Bronchial epithelial cell (primary cell): ENCODE measurements around the gene AGER. TPM values are rescaled to one million over a fixed set of nuclear protein-coding genes. Genes with fewer than 3 reads are reported as not detected.
"Not testable (repeated sequence)": the region's sequence is repeated elsewhere in the genome, so short reads cannot be mapped to it uniquely, and the experiment has no call there.

Source experiments
- DNase-seq: peaks from one replicate; pipeline ENCODE4 v3.0.0-alpha.2; 2010; ENCODE audit warnings: low read depth
- FAIRE-seq: peaks from 2 replicates; lab custom pipeline; 2011; peaks lifted over from hg19 to GRCh38; lab: Jason Lieb, UNC
- H3K27me3 ChIP-seq: 2 replicates; pipeline ENCODE4 v1.5.1; 2011; ENCODE audit warnings: low read length; ENCODE audit not compliant: control insufficient read depth, insufficient read depth
- H3K36me3 ChIP-seq: 2 replicates; pipeline ENCODE4 v1.5.1; 2011; ENCODE audit warnings: low read length; ENCODE audit not compliant: control insufficient read depth, insufficient read depth
- H3K4me3 ChIP-seq: 2 replicates; pipeline ENCODE4 v1.5.1; 2011; ENCODE audit warnings: mild to moderate bottlenecking, low read depth, low read length, control low read depth
- total RNA-seq: library from RNA; depleted of rRNA; stranded (reverse); fragments of >200 nt; gene quantifications from 2 replicates; pipeline ENCODE4 v1.2.1, GENCODE V29; 2014
- TF ChIP-seq, protein P1 (sequence below): IDR thresholded peaks from 2 replicates; pipeline ENCODE4 v1.5.1; 2011; ENCODE audit warnings: mild to moderate bottlenecking, moderate library complexity, low read length, control low read depth, inconsistent platforms; ENCODE audit not compliant: insufficient read depth, severe bottlenecking

Gene AGER
- total RNA-seq, 1 donor from 2014 or later, result 0.26 TPM

DNA sequence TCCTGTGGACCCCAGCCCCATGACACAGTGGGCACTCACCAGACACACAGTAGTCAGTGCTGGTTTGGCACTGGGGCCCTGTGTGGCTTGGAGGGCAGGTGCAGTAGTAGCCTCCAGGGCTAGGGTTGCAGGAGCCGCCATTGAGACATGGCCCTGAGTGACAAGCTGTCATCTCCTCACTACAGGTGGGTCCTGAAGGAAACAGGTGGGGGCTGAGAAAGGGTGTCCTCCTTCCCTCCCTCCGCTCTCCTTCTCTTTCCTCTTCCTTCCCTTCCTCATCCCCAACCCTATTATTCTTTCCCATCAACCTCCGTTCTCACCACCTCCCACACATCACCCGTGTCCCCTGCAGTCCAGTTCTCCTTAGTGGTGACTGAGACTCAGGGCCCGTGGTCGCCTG, 29.6 kb upstream of the AGER start:
- FAIRE-seq, result no peak
- Histone ChIP-seq H3K36me3 (no peaks in the 10 kb centered on the region), H3K27me3 (no peaks in the 10 kb centered on the region), H3K4me3 (no peak overlapping the region)
- no peak for DNase-seq
- TF ChIP-seq, protein P1, sequence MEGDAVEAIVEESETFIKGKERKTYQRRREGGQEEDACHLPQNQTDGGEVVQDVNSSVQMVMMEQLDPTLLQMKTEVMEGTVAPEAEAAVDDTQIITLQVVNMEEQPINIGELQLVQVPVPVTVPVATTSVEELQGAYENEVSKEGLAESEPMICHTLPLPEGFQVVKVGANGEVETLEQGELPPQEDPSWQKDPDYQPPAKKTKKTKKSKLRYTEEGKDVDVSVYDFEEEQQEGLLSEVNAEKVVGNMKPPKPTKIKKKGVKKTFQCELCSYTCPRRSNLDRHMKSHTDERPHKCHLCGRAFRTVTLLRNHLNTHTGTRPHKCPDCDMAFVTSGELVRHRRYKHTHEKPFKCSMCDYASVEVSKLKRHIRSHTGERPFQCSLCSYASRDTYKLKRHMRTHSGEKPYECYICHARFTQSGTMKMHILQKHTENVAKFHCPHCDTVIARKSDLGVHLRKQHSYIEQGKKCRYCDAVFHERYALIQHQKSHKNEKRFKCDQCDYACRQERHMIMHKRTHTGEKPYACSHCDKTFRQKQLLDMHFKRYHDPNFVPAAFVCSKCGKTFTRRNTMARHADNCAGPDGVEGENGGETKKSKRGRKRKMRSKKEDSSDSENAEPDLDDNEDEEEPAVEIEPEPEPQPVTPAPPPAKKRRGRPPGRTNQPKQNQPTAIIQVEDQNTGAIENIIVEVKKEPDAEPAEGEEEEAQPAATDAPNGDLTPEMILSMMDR, result no peak

DNA sequence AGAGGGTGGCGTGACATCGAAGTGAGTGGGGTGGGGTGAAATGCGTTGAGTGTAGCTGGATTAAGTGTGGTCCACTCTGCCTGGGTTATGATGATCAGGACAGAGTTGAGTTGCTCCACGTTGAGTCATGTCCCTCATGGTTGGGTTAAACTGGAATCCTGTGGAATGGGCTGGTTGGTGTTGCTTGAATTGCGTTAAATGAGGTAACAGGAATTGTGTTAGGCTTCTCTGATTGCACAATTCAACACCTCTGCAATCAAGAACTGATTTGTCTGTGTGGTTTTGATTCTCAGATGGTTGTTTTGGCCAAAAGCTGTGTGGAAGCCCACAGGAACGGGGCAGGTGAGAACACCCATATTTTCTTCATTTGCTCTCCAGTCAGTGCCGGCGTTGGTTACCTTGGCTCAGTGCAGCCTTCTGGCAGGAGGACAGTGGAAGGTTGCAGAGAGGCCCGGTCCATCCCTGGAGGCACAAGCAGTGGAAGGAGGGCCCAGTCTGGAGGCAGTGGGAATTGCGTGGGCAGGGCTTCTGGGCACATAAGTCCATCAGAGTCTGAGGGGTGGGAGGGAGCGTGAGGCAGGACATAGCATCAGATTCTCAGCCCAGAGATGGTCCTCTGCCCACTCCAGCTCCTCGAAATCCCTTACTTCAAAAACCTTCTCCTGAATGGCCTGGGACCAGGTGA, 28.2 kb upstream of the AGER start:
- TF ChIP-seq, protein P1, result no peak
- peak; percentile 68 for FAIRE-seq
- no peaks in the 10 kb centered on the region for H3K36me3 ChIP-seq

DNA sequence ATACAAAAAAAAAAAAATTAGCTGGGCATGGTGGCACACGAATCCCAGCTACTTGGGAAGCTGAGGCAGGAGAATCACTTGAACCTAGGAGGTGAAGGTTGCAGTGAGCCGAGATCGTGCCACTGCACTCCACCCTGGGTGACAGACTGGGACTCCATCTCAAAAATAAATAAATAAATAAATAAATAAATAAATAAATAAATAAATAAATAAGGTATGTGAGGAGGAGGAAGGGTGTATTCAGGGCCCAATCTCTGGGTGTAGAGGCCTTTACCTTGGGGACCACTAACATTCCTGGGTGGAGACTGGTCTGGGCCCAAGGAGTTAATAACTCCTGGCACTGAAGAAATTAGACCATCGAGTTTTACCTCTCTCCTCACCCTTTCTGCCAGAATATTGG, 27.4 kb upstream of the AGER start:
- H3K4me3 ChIP-seq, FAIRE-seq: not testable (repeated sequence)

More for the DNA sequence above, 28.2 kb upstream of the AGER start:
- Histone ChIP-seq H3K27me3 (no peaks in the 10 kb centered on the region), H3K4me3 (no peak overlapping the region)
- DNase-seq, result peak; percentile 40

DNA sequence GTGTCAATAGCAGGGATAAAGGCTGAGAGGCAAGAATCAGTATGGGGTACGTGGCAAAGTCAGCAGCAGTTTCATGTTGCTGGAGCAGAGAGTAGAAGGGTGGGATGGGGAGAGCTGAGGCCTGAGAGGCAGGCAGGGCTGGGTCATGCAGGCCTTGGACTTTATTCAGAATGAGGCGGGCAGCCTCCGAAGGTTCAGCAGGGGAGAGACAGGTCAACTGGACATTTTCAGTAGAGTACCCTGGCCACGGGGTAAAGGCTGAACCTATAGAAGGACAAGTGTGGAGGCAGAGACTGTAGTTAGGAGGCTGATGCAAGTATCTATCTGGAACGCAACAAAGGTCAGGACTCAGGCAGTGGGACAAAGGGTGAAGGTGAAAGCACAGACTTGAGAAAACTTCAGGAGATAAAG, 26.1 kb upstream of the AGER start:
- TF ChIP-seq, protein P1, result no peak
- Histone ChIP-seq H3K27me3 (no peaks in the 10 kb centered on the region), H3K4me3 (no peak overlapping the region), H3K36me3 (no peaks in the 10 kb centered on the region)
- DNase-seq (no peak), FAIRE-seq (no peak)

More for the DNA sequence above, 27.4 kb upstream of the AGER start:
- H3K27me3 ChIP-seq, DNase-seq, H3K36me3 ChIP-seq: not testable (repeated sequence)

DNA sequence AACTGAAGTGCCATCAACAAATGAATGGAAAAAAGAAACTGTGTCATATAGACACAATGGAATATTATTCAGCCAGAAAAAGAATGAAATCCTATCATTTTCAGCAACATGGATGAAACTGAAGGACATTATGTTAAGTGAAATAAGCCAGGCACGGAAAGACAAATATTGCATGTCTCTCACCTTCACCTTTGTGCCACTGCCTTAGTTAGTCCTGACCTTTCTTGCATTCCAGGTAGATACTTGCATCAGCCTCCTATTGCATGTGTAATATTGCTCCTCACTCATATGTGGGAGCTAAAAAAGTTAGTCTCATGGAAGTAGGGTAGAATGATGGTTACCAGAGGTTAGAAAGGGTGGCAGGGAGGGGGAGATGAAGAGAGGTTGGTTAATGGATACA, 24.9 kb upstream of the AGER start:
- DNase-seq (no peak), FAIRE-seq (no peak)
- Histone ChIP-seq H3K27me3 (no peaks in the 10 kb centered on the region), H3K4me3 (no peak overlapping the region), H3K36me3 (no peaks in the 10 kb centered on the region)
- TF ChIP-seq, protein P1, result no peak

DNA sequence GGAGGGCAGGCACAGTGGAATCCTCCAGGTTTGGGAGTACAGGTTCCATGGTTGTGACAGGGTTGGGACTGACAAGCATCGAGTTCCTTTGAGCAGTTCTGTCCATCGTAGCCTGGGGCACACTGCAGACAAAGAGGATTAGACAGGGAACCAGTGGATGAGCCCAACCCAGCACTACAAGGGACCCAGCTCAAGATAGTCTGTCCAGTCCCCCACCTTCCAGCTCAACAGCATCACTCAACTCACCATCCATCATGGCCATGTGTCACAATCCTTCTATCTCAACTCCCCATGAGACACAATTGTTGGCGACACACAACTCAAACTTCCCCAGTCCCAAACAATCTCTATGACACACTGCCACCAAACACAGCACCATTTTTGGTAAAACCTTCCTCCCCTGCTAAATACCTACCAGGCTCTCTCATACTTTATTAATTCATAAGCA, 20.2 kb upstream of the AGER start:
- Histone ChIP-seq H3K27me3 (no peaks in the 10 kb centered on the region), H3K36me3 (no peaks in the 10 kb centered on the region), H3K4me3 (no peak overlapping the region)
- no peak for FAIRE-seq
- TF ChIP-seq, protein P1, result no peak
- DNase-seq, result no peak
